ENCODE measurements around the gene GMNN. TPM values are rescaled to one million over a fixed set of nuclear protein-coding genes. Genes with fewer than 3 reads are reported as not detected.

Gene GMNN
- total RNA-seq, 1 experiment from 2014 or later, result 44.6 TPM

GRCh38 chr6:24831771-24832716 is 57.3 kb downstream of the GMNN start:
- intact Hi-C loops (cut with micrococcal nuclease), result no loop called here
- Histone ChIP-seq H3K27me3 (ENCODE audit: low read length) (no peaks in the 10 kb centered on the region), H3F3A (ENCODE audit: low read length, unreplicated experiment) (no peaks in the 10 kb centered on the region), H3K4me2 (ENCODE audit: low read length) (no peak overlapping the region), H3K27ac (ENCODE audit: low read length) (no peak overlapping the region), H3K9me2 (replicated peaks; ENCODE audit: low read length) (no peaks in the 10 kb centered on the region), H3K4me1 (ENCODE audit: insufficient read depth, low read length) (no peaks in the 10 kb centered on the region), H3K4me3 (ENCODE audit: low read length) (no peak overlapping the region), H3K9ac (ENCODE audit: low read length) (no peak overlapping the region), H3K79me2 (ENCODE audit: low read length) (no peaks in the 10 kb centered on the region), H2AFZ (ENCODE audit: low read length) (no peak overlapping the region), H4K20me1 (ENCODE audit: low read length) (no peaks in the 10 kb centered on the region), H3K9me3 (ENCODE audit: low read length) (no peaks in the 10 kb centered on the region), H3K36me3 (ENCODE audit: low read depth, low read length) (no peaks in the 10 kb centered on the region)
- TF ChIP-seq EZH2 (IDR thresholded peaks at IDR 0.05; ENCODE audit: low read length, unreplicated experiment) (no peak), EZH2phosphoT487 (IDR thresholded peaks at IDR 0.05; ENCODE audit: borderline replicate concordance, low read length) (no peak), CTCF (conservative IDR thresholded peaks at IDR 0.05; ENCODE audit: low read depth, low read length) (no peak)
- ChIA-PET CTCF (no interaction called here), POLR2A (ENCODE audit: unreplicated experiment) (no interaction called here)
- ATAC-seq, result no peak
- DNase-seq, result no peak
- BruUV-seq (replicated peaks), result no TSS peak

- Histone ChIP-seq H3K9ac (ENCODE audit: low read length) (no peak overlapping the region), H3K9me2 (replicated peaks; ENCODE audit: low read length) (no peaks in the 10 kb centered on the region), H3K4me3 (ENCODE audit: low read length) (no peak overlapping the region), H3K4me1 (ENCODE audit: insufficient read depth, low read length) (no peaks in the 10 kb centered on the region), H3K27ac (ENCODE audit: low read length) (no peak overlapping the region), H3K36me3 (ENCODE audit: low read depth, low read length) (no peaks in the 10 kb centered on the region), H2AFZ (ENCODE audit: low read length) (no peak overlapping the region), H3K79me2 (ENCODE audit: low read length) (no peaks in the 10 kb centered on the region), H4K20me1 (ENCODE audit: low read length) (no peaks in the 10 kb centered on the region), H3F3A (ENCODE audit: low read length, unreplicated experiment) (no peaks in the 10 kb centered on the region), H3K27me3 (ENCODE audit: low read length) (no peaks in the 10 kb centered on the region), H3K9me3 (ENCODE audit: low read length) (no peaks in the 10 kb centered on the region), H3K4me2 (ENCODE audit: low read length) (no peak overlapping the region)
- no TSS peak for BruUV-seq (replicated peaks)
- ChIA-PET CTCF (no interaction called here), POLR2A (ENCODE audit: unreplicated experiment) (no interaction called here)
- DNase-seq (no peak), ATAC-seq (no peak)
- intact Hi-C loops (cut with micrococcal nuclease), result no loop called here
- TF ChIP-seq CTCF (conservative IDR thresholded peaks at IDR 0.05; ENCODE audit: low read depth, low read length), result no peak
- no peak for TF ChIP-seq EZH2phosphoT487 (IDR thresholded peaks at IDR 0.05; ENCODE audit: borderline replicate concordance, low read length)
- no peak for TF ChIP-seq EZH2 (IDR thresholded peaks at IDR 0.05; ENCODE audit: low read length, unreplicated experiment)
Observed at GRCh38 chr6:24832794-24833193, 58.1 kb downstream of the GMNN start.

GRCh38 chr6:24833711-24834386 is 59.1 kb downstream of the GMNN start:
- no peak overlapping the region for H3K9ac ChIP-seq (ENCODE audit: low read length)
- ATAC-seq, result no peak
- no peak overlapping the region for H3K4me3 ChIP-seq (ENCODE audit: low read length)
- H3K4me2 ChIP-seq (ENCODE audit: low read length), result no peak overlapping the region
- no TSS peak for BruUV-seq (replicated peaks)
- CTCF ChIA-PET, result no interaction called here
- no peaks in the 10 kb centered on the region for H3F3A ChIP-seq (ENCODE audit: low read length, unreplicated experiment)
- H4K20me1 ChIP-seq (ENCODE audit: low read length), result no peaks in the 10 kb centered on the region
- no peaks in the 10 kb centered on the region for H3K9me3 ChIP-seq (ENCODE audit: low read length)
- H2AFZ ChIP-seq (ENCODE audit: low read length), result no peak overlapping the region
- H3K27me3 ChIP-seq (ENCODE audit: low read length), result no peaks in the 10 kb centered on the region
- TF ChIP-seq EZH2 (IDR thresholded peaks at IDR 0.05; ENCODE audit: low read length, unreplicated experiment) (no peak), CTCF (conservative IDR thresholded peaks at IDR 0.05; ENCODE audit: low read depth, low read length) (no peak), EZH2phosphoT487 (IDR thresholded peaks at IDR 0.05; ENCODE audit: borderline replicate concordance, low read length) (no peak)
- no peak for DNase-seq
- no peaks in the 10 kb centered on the region for H3K9me2 ChIP-seq (replicated peaks; ENCODE audit: low read length)
- no peaks in the 10 kb centered on the region for H3K79me2 ChIP-seq (ENCODE audit: low read length)
- H3K4me1 ChIP-seq (ENCODE audit: insufficient read depth, low read length), result no peaks in the 10 kb centered on the region
- POLR2A ChIA-PET (ENCODE audit: unreplicated experiment), result no interaction called here
- no peak overlapping the region for H3K27ac ChIP-seq (ENCODE audit: low read length)
- H3K36me3 ChIP-seq (ENCODE audit: low read depth, low read length), result no peaks in the 10 kb centered on the region
- intact Hi-C loops (cut with micrococcal nuclease), result no loop called here
